Neural cell (in vitro differentiated cells): ENCODE measurements around the gene MRPL57. TPM values are rescaled to one million over a fixed set of nuclear protein-coding genes. Genes with fewer than 3 reads are reported as not detected.
A peak's percentile ranks its signal among the peaks of the same experiment; 100 is the strongest.

Experiments used
- H2AFZ ChIP-seq: fragments of 200-600, 300-800 bp; sonication (generic), shearing (Covaris generic); 2 replicates; pipeline ENCODE4 v1.6.0; 2014; ENCODE audit warnings: low read depth, mild to moderate bottlenecking, antibody characterized with exemption, low read length, moderate library complexity
- H3F3A ChIP-seq: fragments of 200-600 bp; shearing (Covaris generic); 2 replicates; pipeline ENCODE4 v1.6.1; 2016; ENCODE audit warnings: mild to moderate bottlenecking, moderate library complexity, mixed read lengths, antibody characterized with exemption, low read length; ENCODE audit not compliant: insufficient read depth, poor library complexity, severe bottlenecking
- H3K27ac ChIP-seq: fragments of 200-600, 300-800 bp; sonication (generic), shearing (Covaris generic); 2 replicates; pipeline ENCODE4 v1.5.1; 2014; ENCODE audit warnings: mild to moderate bottlenecking, low read length, moderate library complexity
- H3K27me3 ChIP-seq: fragments of 300-800, 200-600 bp; sonication (generic), shearing (Covaris generic); 2 replicates; pipeline ENCODE4 v1.6.0; 2014; ENCODE audit warnings: mild to moderate bottlenecking, low read depth, low read length, moderate library complexity; ENCODE audit not compliant: insufficient read depth
- H3K36me3 ChIP-seq: fragments of 300-800, 200-600 bp; sonication (generic), shearing (Covaris generic); 2 replicates; pipeline ENCODE4 v1.5.1; 2014; ENCODE audit warnings: mild to moderate bottlenecking, antibody characterized with exemption, low read length, moderate library complexity; ENCODE audit not compliant: insufficient read depth
- H3K4me2 ChIP-seq: fragments of 300-800, 200-600 bp; sonication (generic), shearing (Covaris generic); 2 replicates; pipeline ENCODE4 v1.6.0; 2014; ENCODE audit warnings: mild to moderate bottlenecking, low read length
- H3K4me3 ChIP-seq: fragments of 300-800, 200-600 bp; sonication (generic), shearing (Covaris generic); 2 replicates; pipeline ENCODE4 v1.5.1; 2014; ENCODE audit warnings: mild to moderate bottlenecking, low read length, moderate library complexity
- H3K79me2 ChIP-seq: fragments of 200-600 bp; shearing (Covaris generic); replicated peaks from 2 replicates; pipeline ENCODE4 v1.6.0; 2014; ENCODE audit warnings: mild to moderate bottlenecking, low read length, moderate library complexity; ENCODE audit not compliant: insufficient read depth
- H3K9ac ChIP-seq: fragments of 300-800, 200-600 bp; sonication (generic), shearing (Covaris generic); 2 replicates; pipeline ENCODE4 v1.6.1; 2016; ENCODE audit warnings: mild to moderate bottlenecking, low read length, mixed read lengths
- H3K9me2 ChIP-seq: fragments of 200-600 bp; shearing (Covaris generic); 2 replicates; pipeline ENCODE4 v1.6.1; 2016; ENCODE audit warnings: mild to moderate bottlenecking, low read length, mixed read lengths; ENCODE audit not compliant: insufficient read depth
- H3K9me3 ChIP-seq: fragments of 200-600, 300-800 bp; sonication (generic), shearing (Covaris generic); 2 replicates; pipeline ENCODE4 v1.6.1; 2016; ENCODE audit warnings: mild to moderate bottlenecking, mixed run types, low read length, moderate library complexity, mixed read lengths
- H4K20me1 ChIP-seq: fragments of 200-600 bp; shearing (Covaris generic); 2 replicates; pipeline ENCODE4 v1.6.1; 2016; ENCODE audit warnings: mild to moderate bottlenecking, mixed run types; ENCODE audit not compliant: insufficient read depth
- EP300 ChIP-seq: fragments of 450-650 bp; conservative IDR thresholded peaks from 2 replicates; pipeline ENCODE4 v1.6.1; 2014; ENCODE audit warnings: antibody characterized with exemption, mild to moderate bottlenecking, moderate library complexity; ENCODE audit not compliant: poor library complexity, severe bottlenecking
- EZH2 ChIP-seq: fragments of 200-600, 300-800 bp; shearing (Covaris generic), sonication (generic); IDR thresholded peaks from 2 replicates; pipeline ENCODE4 v1.6.1; 2014; ENCODE audit warnings: antibody characterized with exemption, low read length, borderline replicate concordance, mild to moderate bottlenecking; ENCODE audit not compliant: insufficient read depth, poor library complexity, severe bottlenecking
- MXI1 ChIP-seq: fragments of 450-650 bp; conservative IDR thresholded peaks from 2 replicates; pipeline ENCODE4 v1.6.1; 2014; ENCODE audit warnings: antibody characterized with exemption, mild to moderate bottlenecking; ENCODE audit not compliant: poor library complexity, severe bottlenecking
- POLR2AphosphoS5 ChIP-seq: IDR thresholded peaks from 2 replicates; pipeline ENCODE4 v1.6.1; 2012
- RAD21 ChIP-seq: fragments of 450-650 bp; conservative IDR thresholded peaks from 2 replicates; pipeline ENCODE4 v1.6.1; 2014; ENCODE audit warnings: antibody characterized with exemption, mild to moderate bottlenecking, moderate library complexity
- SMC3 ChIP-seq: fragments of 450-650 bp; conservative IDR thresholded peaks from 2 replicates; pipeline ENCODE4 v1.6.1; 2014; ENCODE audit warnings: antibody characterized with exemption, mild to moderate bottlenecking, moderate library complexity; ENCODE audit not compliant: poor library complexity
- TAF1 ChIP-seq: IDR thresholded peaks from 2 replicates; pipeline ENCODE4 v1.6.1; 2012; ENCODE audit warnings: low read depth
- polyA plus RNA-seq: library from polyadenylated mRNA; depleted of rRNA; stranded (reverse); fragments of >200 nt; gene quantifications from 2 replicates; pipeline ENCODE4 v1.2.3, GENCODE V29; 2014
- TF ChIP-seq, protein P1 (sequence below): fragments of 450-650 bp; IDR thresholded peaks from 2 replicates; pipeline ENCODE4 v1.5.1; 2014; ENCODE audit warnings: antibody characterized with exemption, mild to moderate bottlenecking, moderate library complexity; ENCODE audit not compliant: poor library complexity, severe bottlenecking
- TF ChIP-seq, protein P2 (sequence below): IDR thresholded peaks from 2 replicates; pipeline ENCODE4 v1.6.1; 2012; ENCODE audit warnings: borderline replicate concordance

Gene MRPL57
- polyA plus RNA-seq, 1 donor from 2014 or later: 38.7 TPM

DNA sequence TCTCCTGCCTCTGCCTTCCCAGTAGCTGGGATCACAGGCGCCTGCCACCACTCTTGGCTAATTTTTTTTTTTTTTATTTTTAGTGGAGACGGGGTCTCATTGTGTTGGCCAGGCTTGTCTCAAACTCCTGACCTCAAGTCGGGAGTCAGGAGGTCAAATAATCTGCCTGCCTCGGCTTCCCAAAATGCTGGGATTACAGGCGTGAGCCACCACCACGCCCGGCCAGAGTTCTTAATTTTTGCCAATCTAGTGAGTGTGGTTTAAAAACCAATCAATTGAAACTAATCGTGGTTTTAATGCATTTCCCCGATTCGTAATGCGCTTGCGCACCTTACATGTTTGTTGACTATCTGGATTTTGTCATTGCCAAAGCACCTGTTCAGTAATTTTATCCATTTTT lies 37.1 kb upstream of the MRPL57 start:
- Histone ChIP-seq H3K27me3 (no peaks in the 10 kb centered on the region), H3K9ac (peak overlapping the region; percentile 83), H3K4me2 (peak overlapping the region; percentile 66), H3K36me3 (no peaks in the 10 kb centered on the region), H3K9me2 (no peaks in the 10 kb centered on the region), H3F3A (no peaks in the 10 kb centered on the region), H3K4me3 (peak overlapping the region; percentile 89), H3K27ac (peak overlapping the region; percentile 97), H4K20me1 (no peaks in the 10 kb centered on the region), H3K79me2 (peaks cover 32% of the 10 kb centered on the region), H3K9me3 (no peaks in the 10 kb centered on the region), H2AFZ (peak overlapping the region; percentile 74)
- TF ChIP-seq, protein P1, sequence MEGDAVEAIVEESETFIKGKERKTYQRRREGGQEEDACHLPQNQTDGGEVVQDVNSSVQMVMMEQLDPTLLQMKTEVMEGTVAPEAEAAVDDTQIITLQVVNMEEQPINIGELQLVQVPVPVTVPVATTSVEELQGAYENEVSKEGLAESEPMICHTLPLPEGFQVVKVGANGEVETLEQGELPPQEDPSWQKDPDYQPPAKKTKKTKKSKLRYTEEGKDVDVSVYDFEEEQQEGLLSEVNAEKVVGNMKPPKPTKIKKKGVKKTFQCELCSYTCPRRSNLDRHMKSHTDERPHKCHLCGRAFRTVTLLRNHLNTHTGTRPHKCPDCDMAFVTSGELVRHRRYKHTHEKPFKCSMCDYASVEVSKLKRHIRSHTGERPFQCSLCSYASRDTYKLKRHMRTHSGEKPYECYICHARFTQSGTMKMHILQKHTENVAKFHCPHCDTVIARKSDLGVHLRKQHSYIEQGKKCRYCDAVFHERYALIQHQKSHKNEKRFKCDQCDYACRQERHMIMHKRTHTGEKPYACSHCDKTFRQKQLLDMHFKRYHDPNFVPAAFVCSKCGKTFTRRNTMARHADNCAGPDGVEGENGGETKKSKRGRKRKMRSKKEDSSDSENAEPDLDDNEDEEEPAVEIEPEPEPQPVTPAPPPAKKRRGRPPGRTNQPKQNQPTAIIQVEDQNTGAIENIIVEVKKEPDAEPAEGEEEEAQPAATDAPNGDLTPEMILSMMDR: no peak
- TF ChIP-seq EZH2 (no peak), RAD21 (no peak), MXI1 (no peak), TAF1 (no peak), SMC3 (no peak), EP300 (no peak), POLR2AphosphoS5 (no peak)
- TF ChIP-seq, protein P2, sequence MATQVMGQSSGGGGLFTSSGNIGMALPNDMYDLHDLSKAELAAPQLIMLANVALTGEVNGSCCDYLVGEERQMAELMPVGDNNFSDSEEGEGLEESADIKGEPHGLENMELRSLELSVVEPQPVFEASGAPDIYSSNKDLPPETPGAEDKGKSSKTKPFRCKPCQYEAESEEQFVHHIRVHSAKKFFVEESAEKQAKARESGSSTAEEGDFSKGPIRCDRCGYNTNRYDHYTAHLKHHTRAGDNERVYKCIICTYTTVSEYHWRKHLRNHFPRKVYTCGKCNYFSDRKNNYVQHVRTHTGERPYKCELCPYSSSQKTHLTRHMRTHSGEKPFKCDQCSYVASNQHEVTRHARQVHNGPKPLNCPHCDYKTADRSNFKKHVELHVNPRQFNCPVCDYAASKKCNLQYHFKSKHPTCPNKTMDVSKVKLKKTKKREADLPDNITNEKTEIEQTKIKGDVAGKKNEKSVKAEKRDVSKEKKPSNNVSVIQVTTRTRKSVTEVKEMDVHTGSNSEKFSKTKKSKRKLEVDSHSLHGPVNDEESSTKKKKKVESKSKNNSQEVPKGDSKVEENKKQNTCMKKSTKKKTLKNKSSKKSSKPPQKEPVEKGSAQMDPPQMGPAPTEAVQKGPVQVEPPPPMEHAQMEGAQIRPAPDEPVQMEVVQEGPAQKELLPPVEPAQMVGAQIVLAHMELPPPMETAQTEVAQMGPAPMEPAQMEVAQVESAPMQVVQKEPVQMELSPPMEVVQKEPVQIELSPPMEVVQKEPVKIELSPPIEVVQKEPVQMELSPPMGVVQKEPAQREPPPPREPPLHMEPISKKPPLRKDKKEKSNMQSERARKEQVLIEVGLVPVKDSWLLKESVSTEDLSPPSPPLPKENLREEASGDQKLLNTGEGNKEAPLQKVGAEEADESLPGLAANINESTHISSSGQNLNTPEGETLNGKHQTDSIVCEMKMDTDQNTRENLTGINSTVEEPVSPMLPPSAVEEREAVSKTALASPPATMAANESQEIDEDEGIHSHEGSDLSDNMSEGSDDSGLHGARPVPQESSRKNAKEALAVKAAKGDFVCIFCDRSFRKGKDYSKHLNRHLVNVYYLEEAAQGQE: no peak

DNA sequence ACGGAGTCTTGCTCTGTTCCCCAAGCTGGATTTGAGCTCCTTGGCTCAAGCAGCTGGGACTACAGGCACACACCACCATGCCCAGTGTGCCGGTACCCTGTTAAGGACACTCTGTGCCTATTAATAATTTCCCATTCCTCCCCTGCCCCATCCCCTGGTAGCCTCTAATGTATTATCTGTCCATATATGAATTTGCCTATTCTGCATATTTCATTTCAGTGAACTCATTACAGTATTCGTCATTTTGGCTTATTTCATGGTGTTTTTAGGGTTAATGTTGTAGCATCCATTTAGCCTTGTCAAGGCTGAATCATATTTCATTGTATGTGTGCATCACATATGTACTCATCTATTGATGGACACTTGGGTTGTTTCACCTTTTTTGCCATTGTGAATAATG lies 33.7 kb upstream of the MRPL57 start:
- H3K4me3 ChIP-seq: peak overlapping the region; percentile 46

More for the DNA sequence above, 33.7 kb upstream of the MRPL57 start:
- no peaks in the 10 kb centered on the region for H3F3A ChIP-seq
- no peaks in the 10 kb centered on the region for H4K20me1 ChIP-seq
- no peaks in the 10 kb centered on the region for H3K9me3 ChIP-seq
- H2AFZ ChIP-seq: no peak overlapping the region
- no peak overlapping the region for H3K27ac ChIP-seq
- H3K9me2 ChIP-seq: no peaks in the 10 kb centered on the region
- H3K79me2 ChIP-seq: peaks cover 32% of the 10 kb centered on the region
- no peak for TF ChIP-seq POLR2AphosphoS5
- TF ChIP-seq MXI1: no peak
- TF ChIP-seq EZH2: no peak
- no peak for TF ChIP-seq EP300
- no peak overlapping the region for H3K9ac ChIP-seq
- H3K36me3 ChIP-seq: no peaks in the 10 kb centered on the region
- no peaks in the 10 kb centered on the region for H3K27me3 ChIP-seq
- H3K4me2 ChIP-seq: peak overlapping the region; percentile 48
